NCI-H2029 treated with DMSO at 0.1 percent for 48 hours (cell line): Measurements from ENCODE around the gene FLT3.

Experiments used
- DNase-seq: peaks from one replicate; lab custom pipeline; 2025; lab: John Stamatoyannopoulos, UW

Gene FLT3

DNA sequence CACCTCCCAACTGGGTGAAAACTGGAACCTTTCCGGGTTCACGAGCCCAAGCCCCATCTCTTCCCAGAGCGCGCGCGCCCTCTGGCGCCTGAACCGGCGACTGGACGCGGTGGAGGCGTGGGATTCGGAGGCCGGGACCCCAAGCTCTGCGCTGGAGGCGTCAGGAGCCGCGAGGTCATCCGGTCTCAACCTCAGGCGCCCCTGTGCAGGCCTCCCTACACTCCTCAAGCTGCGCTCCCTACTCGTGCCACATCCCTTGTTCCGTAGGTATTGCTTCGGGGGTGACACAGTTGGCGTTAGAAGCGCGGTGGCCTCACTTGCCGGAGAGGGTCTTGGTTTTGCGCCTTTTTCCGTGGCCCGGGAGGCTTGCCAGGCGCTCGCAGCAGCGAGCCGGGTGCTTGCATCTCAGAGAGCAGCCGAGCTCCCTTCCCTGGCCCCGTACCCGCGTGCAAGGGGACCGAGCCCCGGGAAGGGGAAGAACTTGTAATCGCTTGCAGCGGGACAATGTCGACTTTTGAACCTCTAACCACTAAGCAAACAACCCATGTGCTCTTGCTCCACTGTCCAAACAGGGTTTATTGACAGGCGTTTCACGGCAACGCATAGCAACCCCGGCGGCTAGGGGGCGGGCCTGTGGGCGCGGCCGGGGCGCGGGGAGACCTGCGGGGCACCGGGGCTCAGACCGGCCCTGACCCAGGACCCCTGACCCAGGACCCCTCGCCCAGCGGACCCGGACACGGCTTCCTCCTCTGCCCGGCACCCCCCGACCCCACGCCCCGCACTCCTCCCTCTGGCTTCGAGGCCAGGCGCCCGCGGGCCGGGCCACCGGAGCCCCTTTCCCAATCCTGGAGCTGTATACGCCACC is 139.8 kb downstream of the FLT3 start:
- DNase-seq: no peak

DNA sequence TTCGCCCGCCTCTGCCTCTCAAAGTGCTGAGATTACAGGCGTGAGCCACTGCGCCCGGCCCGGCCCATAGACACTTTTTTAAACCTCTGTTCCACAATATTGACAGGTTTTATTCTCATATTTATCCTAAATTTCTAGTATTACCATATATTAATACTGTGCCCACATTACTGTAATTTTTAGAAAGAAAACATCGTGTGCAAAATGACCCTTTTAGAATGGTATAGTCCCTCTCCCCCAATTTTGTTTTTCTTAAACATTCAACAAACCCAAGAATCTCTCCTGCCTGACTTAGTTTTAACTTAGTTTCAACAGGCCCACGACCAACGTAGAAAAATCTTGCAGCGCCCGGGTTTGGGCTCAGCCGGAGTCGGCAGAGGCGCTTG is 140.4 kb downstream of the FLT3 start:
- DNase-seq: no peak

DNA sequence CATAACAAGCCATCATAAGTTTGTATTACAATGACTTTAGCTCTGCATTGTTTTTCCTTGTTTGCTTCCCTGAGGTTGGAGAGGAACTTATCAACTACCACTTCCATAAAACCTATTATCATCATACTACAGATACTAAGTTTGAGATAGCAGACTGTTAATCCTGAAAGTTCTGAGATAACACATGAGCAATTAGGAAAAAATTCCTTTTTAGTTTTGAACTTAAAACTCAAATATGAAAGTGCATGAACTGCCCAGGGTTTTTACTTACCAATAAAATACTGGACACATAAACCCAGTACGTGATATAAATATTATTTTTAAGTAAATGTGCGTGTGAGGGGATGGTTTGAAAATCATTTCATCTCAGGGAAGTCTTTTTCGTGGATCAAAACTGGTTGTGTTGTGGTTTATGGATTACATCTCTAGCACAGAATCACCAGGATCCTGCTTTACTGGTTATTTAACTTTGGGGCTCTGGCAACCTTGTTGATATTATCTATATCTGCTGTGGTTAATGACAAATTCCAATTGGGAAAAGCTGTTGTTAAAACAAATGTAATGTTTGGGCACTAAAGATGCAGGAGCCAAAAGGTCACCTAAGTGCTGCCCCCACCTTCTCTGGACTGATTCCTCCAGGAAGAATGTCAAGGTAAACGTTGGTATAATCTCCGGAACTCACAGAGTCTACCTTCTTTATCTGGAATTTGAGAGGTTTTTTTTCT is 143.6 kb downstream of the FLT3 start:
- DNase-seq: no peak

DNA sequence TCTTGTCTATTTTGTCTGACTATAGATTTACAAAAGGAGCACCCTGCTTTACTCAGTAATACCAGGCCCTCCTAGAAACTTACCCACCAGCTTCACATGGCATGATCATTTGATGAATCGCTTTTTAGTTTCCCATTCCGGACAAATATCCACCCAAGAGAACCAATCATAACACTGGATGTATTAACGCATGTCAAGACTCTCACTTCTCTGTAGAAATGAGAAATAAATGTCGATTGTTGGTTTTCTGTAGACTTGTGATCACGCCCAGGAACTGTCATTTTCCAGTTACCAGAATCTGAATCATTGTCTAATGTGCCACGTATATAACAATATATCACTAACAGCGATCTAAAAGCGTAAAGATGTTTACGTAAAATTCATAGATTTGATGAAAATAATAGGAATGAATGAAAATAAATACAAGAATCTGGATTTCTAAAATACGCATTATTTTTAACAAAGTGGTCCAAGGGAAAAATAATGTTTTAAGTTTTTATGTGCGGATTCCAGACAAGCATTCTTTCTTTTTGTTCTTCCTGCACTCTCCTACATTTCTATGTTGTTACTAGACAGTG is 145.3 kb downstream of the FLT3 start:
- DNase-seq: no peak

DNA sequence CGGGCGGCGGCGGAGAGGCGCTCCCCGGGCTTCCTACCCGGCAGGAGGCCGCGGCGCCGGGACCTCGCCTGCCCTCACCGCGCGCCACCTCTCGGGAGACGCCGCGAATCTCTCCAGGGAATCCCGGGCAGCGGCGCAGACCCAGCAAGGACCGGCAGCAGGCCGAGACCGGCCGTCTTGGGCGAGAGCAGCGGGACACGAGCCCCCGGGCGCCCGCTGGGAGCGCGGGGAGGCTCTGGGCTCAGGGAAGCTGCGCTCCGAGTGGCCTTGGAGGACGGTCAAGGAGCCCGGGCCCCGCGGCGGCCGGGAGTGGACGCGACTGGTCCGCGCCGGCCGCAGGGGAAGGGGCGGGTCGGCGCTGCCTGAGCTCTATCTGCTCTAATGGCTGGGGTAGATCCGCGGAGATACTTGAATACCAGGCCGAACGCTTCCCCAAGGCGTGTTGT is 145.9 kb downstream of the FLT3 start:
- DNase-seq: no peak

DNA sequence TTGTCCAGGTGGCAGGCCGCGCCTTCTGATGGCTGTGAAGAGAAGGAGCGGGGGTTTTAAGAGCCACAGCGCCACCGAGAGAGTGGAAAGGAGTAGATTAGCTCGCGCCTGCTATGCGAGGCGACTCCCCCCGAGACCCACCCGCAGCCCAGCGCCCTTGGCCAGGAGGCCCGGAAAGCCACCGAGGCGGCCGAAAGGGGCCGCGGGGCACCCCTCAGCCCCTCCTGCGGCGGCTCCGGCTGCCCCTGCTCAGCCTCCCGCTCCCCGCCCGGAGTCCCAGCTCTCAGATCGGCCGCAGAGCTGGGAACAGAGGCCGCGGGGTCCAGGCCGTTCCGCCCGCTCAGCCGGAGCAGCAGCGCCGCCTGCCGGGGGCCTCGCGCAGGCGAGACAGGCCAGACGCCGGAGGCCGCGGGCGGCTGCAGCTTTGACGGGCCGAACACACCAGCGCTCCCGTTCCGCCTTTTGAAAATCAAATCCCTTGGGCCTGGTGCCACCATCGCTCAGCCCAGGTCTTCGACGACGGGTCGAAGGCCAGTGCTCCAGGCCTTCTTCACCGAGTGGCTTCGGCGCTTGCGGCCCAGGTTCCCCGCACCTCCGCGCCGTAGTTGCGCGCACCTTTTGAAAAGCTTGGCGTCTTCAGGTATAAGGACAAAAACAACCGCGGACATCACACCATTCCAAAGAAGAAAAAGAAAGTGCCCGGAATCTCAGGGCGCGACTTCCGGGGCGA is 146.5 kb downstream of the FLT3 start:
- DNase-seq: no peak
